Tongue (tissue), 2 donors: ENCODE measurements around the gene PDIA6. TPM values are rescaled to one million over a fixed set of nuclear protein-coding genes. Genes with fewer than 3 reads are reported as not detected.
"Not testable (repeated sequence)": the region's sequence is repeated elsewhere in the genome, so short reads cannot be mapped to it uniquely, and the experiment has no call there.

Source experiments
- DNase-seq: peaks from one replicate; pipeline ENCODE4 v3.0.0-alpha.2; 2015
- total RNA-seq: library from RNA; depleted of rRNA; stranded (reverse); fragments of >200 nt; gene quantifications from one replicate; pipeline ENCODE4 v1.2.3, GENCODE V29; 2014

The PDIA6 gene
- total RNA-seq, 1 donor from 2014 or later = 162 TPM

GRCh38 chr2:10832203-10832936 is 19.8 kb upstream of the PDIA6 start:
- DNase-seq = peak; percentile 91

- no peak for DNase-seq
These were observed 18.9 kb upstream of the PDIA6 start for GRCh38 chr2:10831400-10831985.

GRCh38 chr2:10830641-10831399 is 18.2 kb upstream of the PDIA6 start:
- DNase-seq = no peak

GRCh38 chr2:10830203-10830602 is 17.6 kb upstream of the PDIA6 start:
- no peak for DNase-seq

- no peak for DNase-seq
These were observed 16.7 kb upstream of the PDIA6 start for GRCh38 chr2:10829299-10829698.

GRCh38 chr2:10828346-10828745 is 15.8 kb upstream of the PDIA6 start:
- no peak for DNase-seq

- no peak for DNase-seq
These were observed 14.0 kb upstream of the PDIA6 start for GRCh38 chr2:10826625-10827024.

GRCh38 chr2:10826026-10826425 is 13.4 kb upstream of the PDIA6 start:
- no peak for DNase-seq

- no peak for DNase-seq
These were observed 11.6 kb upstream of the PDIA6 start for GRCh38 chr2:10824191-10824590.

GRCh38 chr2:10820978-10821695 is 8.6 kb upstream of the PDIA6 start:
- no peak for DNase-seq

GRCh38 chr2:10820562-10820961 is 8.0 kb upstream of the PDIA6 start:
- DNase-seq = no peak

GRCh38 chr2:10819714-10820314 is 7.2 kb upstream of the PDIA6 start:
- DNase-seq = no peak

GRCh38 chr2:10818984-10819383 is 6.4 kb upstream of the PDIA6 start:
- DNase-seq = no peak

- DNase-seq = not testable (repeated sequence)
These were observed 5.7 kb upstream of the PDIA6 start for GRCh38 chr2:10818305-10818704.

- DNase-seq = no peak
These were observed 4.8 kb upstream of the PDIA6 start for GRCh38 chr2:10817413-10817812.

- peak; percentile 26 for DNase-seq
These were observed 2.2 kb upstream of the PDIA6 start for GRCh38 chr2:10814571-10815331.

GRCh38 chr2:10814142-10814541 is 1.6 kb upstream of the PDIA6 start:
- DNase-seq = no peak

GRCh38 chr2:10813163-10814138 is 866 bp upstream of the PDIA6 start:
- DNase-seq = not testable (repeated sequence)

- no peak for DNase-seq
These were observed 1.1 kb downstream of the PDIA6 start for GRCh38 chr2:10811517-10811916.
